ENCODE results near the gene FBXL19.

The FBXL19 gene

DNA sequence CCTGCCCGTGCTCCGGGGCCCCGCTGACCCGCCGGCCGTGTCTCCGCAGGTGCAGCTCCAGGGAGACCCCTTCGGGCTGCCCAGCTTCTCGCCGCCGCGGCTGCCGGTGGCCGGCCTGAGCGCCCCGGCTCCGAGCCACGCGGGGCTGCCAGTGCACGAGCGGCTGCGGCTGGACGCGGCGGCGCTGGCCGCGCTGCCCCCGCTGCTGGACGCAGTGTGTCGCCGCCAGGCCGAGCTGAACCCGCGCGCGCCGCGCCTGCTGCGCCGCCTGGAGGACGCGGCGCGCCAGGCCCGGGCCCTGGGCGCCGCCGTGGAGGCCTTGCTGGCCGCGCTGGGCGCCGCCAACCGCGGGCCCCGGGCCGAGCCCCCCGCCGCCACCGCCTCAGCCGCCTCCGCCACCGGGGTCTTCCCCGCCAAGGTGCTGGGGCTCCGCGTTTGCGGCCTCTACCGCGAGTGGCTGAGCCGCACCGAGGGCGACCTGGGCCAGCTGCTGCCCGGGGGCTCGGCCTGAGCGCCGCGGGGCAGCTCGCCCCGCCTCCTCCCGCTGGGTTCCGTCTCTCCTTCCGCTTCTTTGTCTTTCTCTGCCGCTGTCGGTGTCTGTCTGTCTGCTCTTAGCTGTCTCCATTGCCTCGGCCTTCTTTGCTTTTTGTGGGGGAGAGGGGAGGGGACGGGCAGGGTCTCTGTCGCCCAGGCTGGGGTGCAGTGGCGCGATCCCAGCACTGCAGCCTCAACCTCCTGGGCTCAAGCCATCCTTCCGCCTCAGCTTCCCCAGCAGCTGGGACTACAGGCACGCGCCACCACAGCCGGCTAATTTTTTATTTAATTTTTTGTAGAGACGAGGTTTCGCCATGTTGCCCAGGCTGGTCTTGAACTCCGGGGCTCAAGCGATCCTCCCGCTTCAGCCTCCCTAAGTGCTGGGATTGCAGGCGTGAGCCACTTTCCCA lies 21.1 kb upstream of the FBXL19 start:
- Mint-ChIP-seq H3K27me3 (no peaks in the 10 kb centered on the region), H3K36me3 (ENCODE audit: low read depth) (no peaks in the 10 kb centered on the region), H3K9me3 (peaks cover 3% of the 10 kb centered on the region), H3K27ac (peak overlapping the region; percentile 96), H3K4me3 (peak overlapping the region; percentile 87), H3K4me1 (ENCODE audit: low read depth) (peaks cover 30% of the 10 kb centered on the region)
- DNase-seq = peak; percentile 85

DNA sequence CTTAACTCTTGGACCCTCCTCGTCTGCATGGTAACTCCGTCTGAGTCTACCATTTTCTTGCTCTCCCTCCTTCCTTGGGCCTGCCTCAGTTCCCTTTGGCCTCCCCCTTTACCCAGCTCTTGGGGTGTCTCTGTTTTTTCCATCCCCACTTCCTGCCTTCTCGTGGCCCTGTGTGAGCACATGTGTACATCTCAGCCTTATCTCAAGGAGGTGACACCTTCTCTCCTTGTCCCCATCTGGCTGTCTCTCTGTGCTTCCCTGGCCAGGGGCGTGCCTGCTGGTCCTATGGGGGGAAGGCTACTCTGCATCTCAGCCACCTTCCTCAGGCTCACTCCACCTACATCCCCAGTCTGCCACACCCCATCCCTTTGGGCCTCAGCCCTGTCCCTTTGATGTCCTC lies 20.4 kb upstream of the FBXL19 start:
- H3K27me3 Mint-ChIP-seq = no peaks in the 10 kb centered on the region
- peak overlapping the region; percentile 87 for H3K4me3 Mint-ChIP-seq
- peaks cover 3% of the 10 kb centered on the region for H3K9me3 Mint-ChIP-seq
- no peaks in the 10 kb centered on the region for H3K36me3 Mint-ChIP-seq (ENCODE audit: low read depth)
- H3K4me1 Mint-ChIP-seq (ENCODE audit: low read depth) = peaks cover 33% of the 10 kb centered on the region
- peak; percentile 57 for DNase-seq
- peak overlapping the region; percentile 96 for H3K27ac Mint-ChIP-seq

- Mint-ChIP-seq H3K4me3 (no peak overlapping the region), H3K36me3 (ENCODE audit: low read depth) (no peaks in the 10 kb centered on the region), H3K4me1 (ENCODE audit: low read depth) (peaks cover 33% of the 10 kb centered on the region), H3K27ac (peak overlapping the region; percentile 86), H3K27me3 (no peaks in the 10 kb centered on the region), H3K9me3 (peaks cover 3% of the 10 kb centered on the region)
- no peak for DNase-seq
These were observed 19.8 kb upstream of the FBXL19 start for GRCh38 chr16:30903596-30903995.

GRCh38 chr16:30904114-30904780 lies 19.1 kb upstream of the FBXL19 start:
- H3K9me3 Mint-ChIP-seq = peaks cover 3% of the 10 kb centered on the region
- H3K27ac Mint-ChIP-seq = peak overlapping the region; percentile 86
- peaks cover 33% of the 10 kb centered on the region for H3K4me1 Mint-ChIP-seq (ENCODE audit: low read depth)
- DNase-seq = no peak
- H3K27me3 Mint-ChIP-seq = no peaks in the 10 kb centered on the region
- no peaks in the 10 kb centered on the region for H3K36me3 Mint-ChIP-seq (ENCODE audit: low read depth)
- H3K4me3 Mint-ChIP-seq = no peak overlapping the region

DNA sequence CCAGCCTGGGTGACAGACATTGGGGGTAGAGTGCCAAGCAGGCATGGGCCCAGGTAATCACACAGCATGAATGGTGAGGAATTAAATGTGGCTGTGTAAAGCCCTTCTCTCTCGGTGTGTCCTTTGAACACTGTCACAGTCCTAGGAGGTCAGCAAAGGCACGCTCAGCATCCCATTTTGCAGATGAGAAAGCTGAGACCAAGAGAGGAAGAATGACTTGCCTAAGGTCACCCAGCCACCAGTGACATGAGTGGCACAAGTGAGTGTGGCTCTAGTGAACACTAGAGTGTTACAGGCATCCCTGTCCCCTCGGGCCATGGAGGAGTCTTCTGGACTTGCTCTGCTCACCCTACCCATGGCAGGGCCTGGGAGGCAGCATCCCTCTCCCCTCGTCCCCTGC lies 16.3 kb upstream of the FBXL19 start:
- Mint-ChIP-seq H3K27ac (no peak overlapping the region), H3K9me3 (peaks cover 3% of the 10 kb centered on the region), H3K4me1 (ENCODE audit: low read depth) (peaks cover 22% of the 10 kb centered on the region), H3K36me3 (ENCODE audit: low read depth) (no peaks in the 10 kb centered on the region), H3K27me3 (no peaks in the 10 kb centered on the region), H3K4me3 (no peak overlapping the region)
- DNase-seq = no peak

DNA sequence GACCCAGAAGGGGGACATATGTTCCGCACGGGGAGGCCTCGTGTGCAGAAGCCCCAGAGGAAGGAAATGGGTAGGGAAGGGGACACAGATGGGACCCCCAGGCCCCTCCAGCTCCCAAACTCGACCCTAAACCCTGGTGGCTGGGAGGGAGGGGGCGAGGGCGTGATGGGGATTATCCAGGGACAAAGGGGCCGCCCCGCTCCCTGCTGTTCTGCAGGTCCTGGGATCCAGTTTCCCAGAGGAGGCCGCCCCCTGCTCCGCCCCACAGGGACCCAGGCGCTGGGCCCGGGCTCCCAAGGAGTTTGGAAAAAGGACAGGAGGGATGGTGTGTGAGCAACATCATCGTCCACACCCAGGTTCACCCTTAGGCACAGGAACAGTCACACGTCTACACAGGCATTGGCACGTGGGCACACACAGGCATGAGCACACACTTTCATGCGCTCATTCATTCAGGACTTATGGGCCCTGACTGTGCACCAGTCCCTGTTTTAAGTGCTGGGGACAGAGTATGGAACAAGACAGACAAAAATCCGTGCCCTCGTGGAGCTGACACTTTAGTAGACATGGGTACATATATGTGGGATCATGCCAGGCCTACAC lies 12.8 kb upstream of the FBXL19 start:
- DNase-seq = no peak
- peaks cover 8% of the 10 kb centered on the region for H3K4me1 Mint-ChIP-seq (ENCODE audit: low read depth)
- no peaks in the 10 kb centered on the region for H3K27me3 Mint-ChIP-seq
- H3K4me3 Mint-ChIP-seq = no peak overlapping the region
- no peaks in the 10 kb centered on the region for H3K36me3 Mint-ChIP-seq (ENCODE audit: low read depth)
- H3K27ac Mint-ChIP-seq = no peak overlapping the region
- H3K9me3 Mint-ChIP-seq = no peaks in the 10 kb centered on the region

- Mint-ChIP-seq H3K4me3 (no peak overlapping the region), H3K27me3 (no peaks in the 10 kb centered on the region), H3K36me3 (ENCODE audit: low read depth) (no peaks in the 10 kb centered on the region), H3K9me3 (no peaks in the 10 kb centered on the region), H3K4me1 (ENCODE audit: low read depth) (peaks cover under 1% of the 10 kb centered on the region), H3K27ac (no peak overlapping the region)
- no peak for DNase-seq
These were observed 10.5 kb upstream of the FBXL19 start for GRCh38 chr16:30912794-30913412.

GRCh38 chr16:30914830-30915229 lies 8.5 kb upstream of the FBXL19 start:
- Mint-ChIP-seq H3K27me3 (no peaks in the 10 kb centered on the region), H3K9me3 (no peaks in the 10 kb centered on the region), H3K36me3 (ENCODE audit: low read depth) (no peaks in the 10 kb centered on the region), H3K27ac (no peak overlapping the region), H3K4me3 (no peak overlapping the region), H3K4me1 (ENCODE audit: low read depth) (no peaks in the 10 kb centered on the region)
- DNase-seq = no peak

DNA sequence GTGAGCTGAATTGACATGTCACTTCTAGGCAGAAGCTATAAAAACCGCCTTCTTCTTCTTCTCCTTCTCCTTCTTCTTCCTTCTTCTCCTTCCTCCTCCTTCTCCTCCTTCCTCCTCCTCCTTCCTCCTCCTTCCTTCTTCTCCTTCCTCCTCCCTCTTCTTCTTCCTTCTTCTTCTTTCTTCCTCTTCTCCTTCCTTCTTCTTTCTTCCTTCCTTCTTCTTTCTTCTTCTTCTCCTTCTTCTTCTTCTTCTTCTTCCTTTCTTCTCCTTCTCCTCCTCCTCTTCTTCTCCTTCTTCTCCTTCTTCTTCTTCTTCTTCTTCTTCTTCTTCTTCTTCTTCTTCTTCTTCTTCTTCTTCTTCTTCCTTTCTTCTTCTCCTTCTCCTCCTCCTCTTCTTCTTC lies 4.8 kb upstream of the FBXL19 start:
- peaks cover 10% of the 10 kb centered on the region for H3K4me1 Mint-ChIP-seq (ENCODE audit: low read depth)
- no peaks in the 10 kb centered on the region for H3K27me3 Mint-ChIP-seq
- no peak overlapping the region for H3K4me3 Mint-ChIP-seq
- H3K27ac Mint-ChIP-seq = no peak overlapping the region
- no peaks in the 10 kb centered on the region for H3K9me3 Mint-ChIP-seq
- H3K36me3 Mint-ChIP-seq (ENCODE audit: low read depth) = peaks cover 8% of the 10 kb centered on the region
- DNase-seq = no peak

GRCh38 chr16:30920891-30921290 lies 2.5 kb upstream of the FBXL19 start:
- H3K4me3 Mint-ChIP-seq = no peak overlapping the region

DNA sequence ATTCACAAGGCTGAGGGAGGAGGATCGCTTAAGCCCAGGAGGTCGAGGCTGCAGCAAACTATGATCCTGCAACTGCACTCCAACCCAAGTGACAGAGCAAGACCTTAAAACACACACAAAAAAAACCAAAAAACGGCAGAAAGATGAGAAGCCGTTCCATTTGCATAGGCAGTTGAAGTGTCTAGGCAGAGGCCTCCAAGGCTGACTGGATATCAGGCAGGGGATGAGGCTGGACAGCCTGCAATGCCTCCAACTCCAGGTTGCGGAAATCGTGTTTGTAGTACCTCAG lies 2.0 kb upstream of the FBXL19 start:
- DNase-seq = no peak

More at GRCh38 chr16:30920891-30921290, 2.5 kb upstream of the FBXL19 start:
- H3K4me1 Mint-ChIP-seq (ENCODE audit: low read depth) = peaks cover 16% of the 10 kb centered on the region
- H3K27me3 Mint-ChIP-seq = no peaks in the 10 kb centered on the region
- no peak overlapping the region for H3K27ac Mint-ChIP-seq
- no peak for DNase-seq
- no peaks in the 10 kb centered on the region for H3K9me3 Mint-ChIP-seq
- peaks cover 9% of the 10 kb centered on the region for H3K36me3 Mint-ChIP-seq (ENCODE audit: low read depth)

GRCh38 chr16:30921748-30922419 lies 1.5 kb upstream of the FBXL19 start:
- Mint-ChIP-seq H3K36me3 (ENCODE audit: low read depth) (peaks cover 17% of the 10 kb centered on the region), H3K9me3 (no peaks in the 10 kb centered on the region), H3K4me1 (ENCODE audit: low read depth) (peaks cover 23% of the 10 kb centered on the region), H3K27ac (peak overlapping the region; percentile 100), H3K4me3 (peak overlapping the region; percentile 99), H3K27me3 (no peaks in the 10 kb centered on the region)
- peak; percentile 90 for DNase-seq

More for the DNA sequence above, 2.0 kb upstream of the FBXL19 start:
- Mint-ChIP-seq H3K27ac (peak overlapping the region; percentile 100), H3K4me1 (ENCODE audit: low read depth) (peaks cover 19% of the 10 kb centered on the region), H3K36me3 (ENCODE audit: low read depth) (peaks cover 12% of the 10 kb centered on the region), H3K9me3 (no peaks in the 10 kb centered on the region), H3K27me3 (no peaks in the 10 kb centered on the region), H3K4me3 (peak overlapping the region; percentile 99)

GRCh38 chr16:30922420-30922959 lies 882 bp upstream of the FBXL19 start:
- Mint-ChIP-seq H3K4me1 (ENCODE audit: low read depth) (peaks cover 24% of the 10 kb centered on the region), H3K36me3 (ENCODE audit: low read depth) (peaks cover 18% of the 10 kb centered on the region), H3K27ac (peak overlapping the region; percentile 100), H3K9me3 (no peaks in the 10 kb centered on the region), H3K4me3 (peak overlapping the region; percentile 99), H3K27me3 (no peaks in the 10 kb centered on the region)
- DNase-seq = peak; percentile 99
